Measurements from ENCODE around the gene CHRNA9. TPM values are rescaled to one million over a fixed set of nuclear protein-coding genes. Genes with fewer than 3 reads are reported as not detected.

CHRNA9 gene
- total and polyA plus RNA-seq, 7 experiments from 2014 or later: 0.30 to 1.1 (median 0.39) TPM; not detected in 3

DNA sequence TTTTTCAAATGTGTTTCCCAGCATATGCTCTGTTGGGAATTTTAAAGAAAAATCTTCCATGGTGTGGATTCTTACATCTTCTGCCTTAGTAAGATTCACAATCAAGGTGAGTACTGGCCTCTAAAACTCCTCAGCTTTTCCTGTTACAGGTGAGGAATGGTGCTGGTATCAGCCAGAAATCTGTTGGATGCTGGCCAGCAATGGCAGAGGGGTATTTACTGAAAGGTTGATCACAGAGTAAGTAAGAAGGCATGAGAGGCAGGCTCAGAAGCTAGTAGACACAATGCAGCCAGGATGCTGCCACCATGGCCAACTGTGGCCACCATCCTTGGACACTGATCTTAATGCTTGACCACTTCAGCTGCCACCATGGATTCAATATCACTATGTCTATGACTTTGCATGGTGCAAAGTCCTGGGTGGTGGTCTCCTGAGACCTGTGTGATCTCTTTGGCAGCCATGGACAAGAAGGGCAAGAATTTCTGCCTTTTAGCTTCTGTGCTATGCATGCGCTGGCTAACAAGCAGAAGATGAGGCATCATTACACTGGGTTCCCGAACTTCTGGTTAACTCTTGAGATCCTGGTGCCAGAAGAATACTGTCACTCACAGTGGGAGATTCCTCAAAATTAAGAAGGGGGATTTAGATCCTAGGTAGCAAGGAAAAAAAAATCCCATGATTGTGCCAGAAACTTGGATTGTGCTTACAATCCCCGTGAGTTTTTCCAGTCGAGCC, 60.2 kb downstream of the CHRNA9 start:
- H3K9me3 ChIP-seq (ENCODE audit: control insufficient read depth in 2 of 3, low read length in 3 of 3): no peaks in the 10 kb centered on the region
- Mint-ChIP-seq H3K4me3 (no peak overlapping the region), H3K4me1 (no peaks in the 10 kb centered on the region), H3K27me3 (peaks cover 0 to 4% (median 0%) of the 10 kb centered on the region in 5 donors), H3K36me3 (no peaks in the 10 kb centered on the region), H3K9me3 (peaks cover 0 to 2% (median 0%) of the 10 kb centered on the region in 11 donors), H3K27ac (no peak overlapping the region)
- no peaks in the 10 kb centered on the region for H3K27me3 ChIP-seq (ENCODE audit: control insufficient read depth in 2 of 2, insufficient read depth in 2 of 2, low read length in 2 of 2)
- ChIA-PET POLR2A (no interaction called here), CTCF (no interaction called here)
- ATAC-seq (no peak), DNase-seq (no peak)
- no peaks in the 10 kb centered on the region for H3K36me3 ChIP-seq (ENCODE audit: control insufficient read depth in 2 of 3, insufficient read depth in 3 of 3, low read length in 3 of 3)
- H3K4me3 ChIP-seq (ENCODE audit: low read length): no peak overlapping the region
- no peak overlapping the region for H3K27ac ChIP-seq (ENCODE audit: low read depth, low read length)
- intact Hi-C loops (cut with micrococcal nuclease): no loop called here
- no peaks in the 10 kb centered on the region for H3K4me1 ChIP-seq (ENCODE audit: control insufficient read depth in 2 of 2, insufficient read depth in 2 of 2, low read length in 2 of 2)

DNA sequence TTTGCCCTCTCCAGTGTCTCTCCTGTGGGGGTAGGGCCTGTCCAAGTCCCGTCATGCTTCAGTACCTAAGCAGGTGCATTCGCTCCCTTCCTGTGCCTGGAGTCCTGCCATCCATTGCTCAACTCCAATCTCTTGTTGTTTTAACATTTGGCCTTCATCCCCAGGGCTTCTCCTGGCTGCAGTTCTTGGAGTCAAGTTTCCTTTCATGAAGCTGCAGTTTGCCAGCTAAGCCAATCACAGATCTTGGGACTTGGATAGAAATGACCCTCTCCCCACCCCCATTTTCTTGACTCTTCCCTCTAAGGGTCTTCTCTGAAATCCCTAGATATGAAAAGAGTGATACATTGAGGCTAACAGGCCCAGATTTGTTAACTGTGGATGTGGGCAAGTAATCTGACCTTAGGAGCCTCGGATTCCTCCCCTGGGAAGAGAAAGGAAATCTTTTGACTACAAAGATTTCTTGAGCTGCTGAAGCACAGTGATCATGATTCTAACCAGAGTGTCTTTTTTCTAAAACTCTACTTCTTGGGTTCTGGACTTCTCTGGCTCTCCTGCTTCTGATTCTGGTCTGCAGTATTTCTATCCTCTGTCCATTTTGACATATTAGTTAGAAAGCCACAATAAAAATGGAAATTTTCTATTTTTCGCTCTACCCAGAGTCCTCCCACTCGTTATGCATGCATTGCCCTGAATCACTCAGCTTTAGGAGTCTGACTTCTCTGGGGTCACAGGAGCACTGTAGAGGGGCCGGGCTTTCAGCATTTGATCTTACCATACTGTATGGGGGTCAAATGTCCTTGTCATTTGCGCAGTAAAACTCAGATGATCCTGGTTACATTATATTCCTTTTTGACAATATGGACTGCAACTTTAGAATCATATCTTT, 61.0 kb downstream of the CHRNA9 start:
- Histone ChIP-seq H3K9me3 (ENCODE audit: control insufficient read depth in 2 of 3, low read length in 3 of 3) (no peaks in the 10 kb centered on the region), H3K27me3 (ENCODE audit: control insufficient read depth in 2 of 2, insufficient read depth in 2 of 2, low read length in 2 of 2) (no peaks in the 10 kb centered on the region), H3K36me3 (ENCODE audit: control insufficient read depth in 2 of 3, insufficient read depth in 3 of 3, low read length in 3 of 3) (no peaks in the 10 kb centered on the region), H3K4me3 (ENCODE audit: low read length) (no peak overlapping the region), H3K27ac (ENCODE audit: low read depth, low read length) (no peak overlapping the region), H3K4me1 (ENCODE audit: control insufficient read depth in 2 of 2, insufficient read depth in 2 of 2, low read length in 2 of 2) (no peaks in the 10 kb centered on the region)
- no peaks in the 10 kb centered on the region for H3K36me3 Mint-ChIP-seq
- H3K4me3 Mint-ChIP-seq: no peak overlapping the region
- intact Hi-C loops (cut with micrococcal nuclease): no loop called here
- CTCF ChIA-PET: no interaction called here
- H3K9me3 Mint-ChIP-seq: peaks cover 0 to 2% (median 0%) of the 10 kb centered on the region in 11 donors
- POLR2A ChIA-PET: no interaction called here
- ATAC-seq (no peak), DNase-seq (no peak)
- no peaks in the 10 kb centered on the region for H3K4me1 Mint-ChIP-seq
- peaks cover 0 to 4% (median 0%) of the 10 kb centered on the region in 5 donors for H3K27me3 Mint-ChIP-seq
- H3K27ac Mint-ChIP-seq: peak overlapping the region in 1 of 9 donors; percentile 25

DNA sequence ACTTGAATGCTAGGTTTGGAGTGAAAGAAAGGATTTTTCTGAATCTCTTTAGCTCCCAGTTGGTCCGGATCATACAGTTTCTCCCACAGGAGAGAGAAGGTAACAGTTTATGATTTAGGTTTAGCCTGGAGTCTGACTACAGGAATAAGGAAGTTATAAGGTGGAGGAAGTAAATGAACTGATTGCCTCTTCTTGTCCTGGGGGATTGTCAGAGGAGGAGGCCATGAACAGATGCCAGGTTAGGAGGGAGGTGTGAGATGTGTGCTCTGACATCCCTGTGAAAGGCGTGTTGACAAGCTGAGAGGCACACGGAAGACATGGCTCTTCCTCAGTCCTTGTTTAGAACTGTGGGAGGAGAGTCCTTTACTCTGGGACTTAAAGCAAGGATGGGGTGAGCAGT, 64.4 kb downstream of the CHRNA9 start:
- H3K36me3 Mint-ChIP-seq: peaks cover 0 to 1% (median 0%) of the 10 kb centered on the region in 5 donors
- Histone ChIP-seq H3K27me3 (ENCODE audit: control insufficient read depth in 2 of 2, insufficient read depth in 2 of 2, low read length in 2 of 2) (no peaks in the 10 kb centered on the region), H3K36me3 (ENCODE audit: control insufficient read depth in 2 of 3, insufficient read depth in 3 of 3, low read length in 3 of 3) (no peaks in the 10 kb centered on the region), H3K4me1 (ENCODE audit: control insufficient read depth in 2 of 2, insufficient read depth in 2 of 2, low read length in 2 of 2) (no peaks in the 10 kb centered on the region), H3K9me3 (ENCODE audit: control insufficient read depth in 2 of 3, low read length in 3 of 3) (no peaks in the 10 kb centered on the region), H3K27ac (ENCODE audit: low read depth, low read length) (no peak overlapping the region), H3K4me3 (ENCODE audit: low read length) (no peak overlapping the region)
- H3K4me1 Mint-ChIP-seq: peaks cover 0 to 2% (median 0%) of the 10 kb centered on the region in 7 donors
- ChIA-PET CTCF (interaction anchor here (1.1 kb wide), 1 partner anchor 8 kb away, joined by 3 read pairs; no protein-coding TSS in a partner anchor), POLR2A (no interaction called here)
- DNase-seq (no peak), ATAC-seq (no peak)
- no peak overlapping the region for H3K27ac Mint-ChIP-seq
- peaks cover 0 to 2% (median 0%) of the 10 kb centered on the region in 11 donors for H3K9me3 Mint-ChIP-seq
- H3K4me3 Mint-ChIP-seq: no peak overlapping the region
- H3K27me3 Mint-ChIP-seq: no peaks in the 10 kb centered on the region
- intact Hi-C loops (cut with micrococcal nuclease): no loop called here

DNA sequence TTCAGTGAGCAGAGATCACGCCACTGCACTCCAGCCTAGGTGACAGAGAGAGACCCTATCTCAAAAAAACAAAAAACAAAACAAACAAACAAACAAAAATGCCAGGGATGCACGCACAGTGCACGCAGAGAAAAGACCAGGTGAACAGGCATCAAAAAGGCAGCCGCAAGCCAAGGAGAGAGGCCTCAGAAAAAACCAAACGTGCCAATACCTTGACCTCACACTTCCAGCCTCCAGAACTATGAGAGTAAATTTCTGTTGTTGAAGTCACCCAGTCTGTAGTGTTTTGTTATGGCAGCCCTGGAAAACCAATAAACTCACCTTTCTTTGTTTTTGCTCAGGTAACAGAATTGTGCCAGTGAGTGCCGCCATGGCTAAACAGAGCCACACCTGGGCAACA, 66.0 kb downstream of the CHRNA9 start:
- Histone ChIP-seq H3K36me3 (ENCODE audit: control insufficient read depth in 2 of 3, insufficient read depth in 3 of 3, low read length in 3 of 3) (no peaks in the 10 kb centered on the region), H3K4me1 (ENCODE audit: control insufficient read depth in 2 of 2, insufficient read depth in 2 of 2, low read length in 2 of 2) (no peaks in the 10 kb centered on the region), H3K27me3 (ENCODE audit: control insufficient read depth in 2 of 2, insufficient read depth in 2 of 2, low read length in 2 of 2) (no peaks in the 10 kb centered on the region), H3K4me3 (ENCODE audit: low read length) (no peak overlapping the region), H3K27ac (ENCODE audit: low read depth, low read length) (no peak overlapping the region), H3K9me3 (ENCODE audit: control insufficient read depth in 2 of 3, low read length in 3 of 3) (no peaks in the 10 kb centered on the region)
- Mint-ChIP-seq H3K9me3 (peaks cover 0 to 9% (median 2%) of the 10 kb centered on the region in 11 donors), H3K4me3 (no peak overlapping the region), H3K27ac (peak overlapping the region in 1 of 9 donors; percentile 6), H3K36me3 (peaks cover 3 to 6% (median 5%) of the 10 kb centered on the region in 5 donors), H3K4me1 (peaks cover 0 to 2% (median 0%) of the 10 kb centered on the region in 7 donors), H3K27me3 (no peaks in the 10 kb centered on the region)
- DNase-seq (no peak), ATAC-seq (no peak)
- CTCF ChIA-PET: no interaction called here
- intact Hi-C loops (cut with micrococcal nuclease): no loop called here
- POLR2A ChIA-PET: no interaction called here

DNA sequence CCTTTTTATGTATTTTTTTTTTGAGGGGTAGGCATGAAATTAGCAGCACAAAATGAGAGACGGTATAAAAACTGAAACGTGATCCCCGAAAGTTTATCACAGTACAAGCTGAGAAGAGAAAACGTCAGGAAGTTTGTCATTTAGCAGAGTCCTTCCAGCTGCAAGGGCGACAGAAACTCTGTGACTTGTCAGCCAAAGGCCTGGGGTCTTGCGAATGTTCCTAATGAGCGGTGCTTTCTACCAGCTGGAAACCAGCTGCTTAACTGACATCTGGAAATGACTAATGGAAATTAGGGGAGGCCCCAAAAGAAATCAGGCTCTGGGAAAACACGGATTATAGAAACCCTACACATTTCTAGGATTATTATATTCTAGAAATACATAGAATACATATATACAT, 66.5 kb downstream of the CHRNA9 start:
- Mint-ChIP-seq H3K36me3 (peaks cover 3 to 9% (median 5%) of the 10 kb centered on the region in 5 donors), H3K4me1 (peaks cover 0 to 2% (median 0%) of the 10 kb centered on the region in 7 donors), H3K4me3 (no peak overlapping the region), H3K27me3 (no peaks in the 10 kb centered on the region), H3K27ac (no peak overlapping the region), H3K9me3 (peaks cover 0 to 14% (median 3%) of the 10 kb centered on the region in 11 donors)
- H3K36me3 ChIP-seq (ENCODE audit: control insufficient read depth in 2 of 3, insufficient read depth in 3 of 3, low read length in 3 of 3): no peaks in the 10 kb centered on the region
- no peaks in the 10 kb centered on the region for H3K4me1 ChIP-seq (ENCODE audit: control insufficient read depth in 2 of 2, insufficient read depth in 2 of 2, low read length in 2 of 2)
- POLR2A ChIA-PET: no interaction called here
- ATAC-seq (no peak), DNase-seq (no peak)
- CTCF ChIA-PET: no interaction called here
- no peaks in the 10 kb centered on the region for H3K27me3 ChIP-seq (ENCODE audit: control insufficient read depth in 2 of 2, insufficient read depth in 2 of 2, low read length in 2 of 2)
- no peak overlapping the region for H3K27ac ChIP-seq (ENCODE audit: low read depth, low read length)
- peaks cover 0 to under 1% (median 0%) of the 10 kb centered on the region in 3 experiments for H3K9me3 ChIP-seq (ENCODE audit: control insufficient read depth in 2 of 3, low read length in 3 of 3)
- intact Hi-C loops (cut with micrococcal nuclease): no loop called here
- H3K4me3 ChIP-seq (ENCODE audit: low read length): no peak overlapping the region

DNA sequence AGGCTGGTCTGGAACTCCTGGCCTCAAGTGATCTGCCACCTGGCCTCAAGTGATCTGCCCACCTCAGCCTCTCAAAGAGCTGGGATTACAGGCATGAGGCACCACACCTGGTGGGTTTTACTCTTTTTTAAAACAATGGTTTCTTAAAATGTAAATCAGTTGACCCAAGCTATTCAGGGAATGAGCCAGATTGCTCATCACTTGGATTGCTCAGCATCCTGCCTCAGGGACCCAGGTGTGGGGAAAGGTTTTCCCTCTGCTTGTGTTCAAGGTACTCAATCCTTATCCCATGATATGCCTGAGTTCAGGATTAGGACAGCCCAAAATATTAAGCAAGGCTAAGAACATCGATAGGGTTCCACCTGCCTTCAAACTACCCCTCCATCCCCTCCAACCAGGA, 67.4 kb downstream of the CHRNA9 start:
- H3K4me1 Mint-ChIP-seq: peaks cover 0 to 2% (median 0%) of the 10 kb centered on the region in 7 donors
- Histone ChIP-seq H3K9me3 (ENCODE audit: control insufficient read depth in 2 of 3, low read length in 3 of 3) (peaks cover 0 to 4% (median 0%) of the 10 kb centered on the region in 3 experiments), H3K4me3 (ENCODE audit: low read length) (no peak overlapping the region), H3K27ac (ENCODE audit: low read depth, low read length) (no peak overlapping the region), H3K27me3 (ENCODE audit: control insufficient read depth in 2 of 2, insufficient read depth in 2 of 2, low read length in 2 of 2) (no peaks in the 10 kb centered on the region), H3K4me1 (ENCODE audit: control insufficient read depth in 2 of 2, insufficient read depth in 2 of 2, low read length in 2 of 2) (no peaks in the 10 kb centered on the region), H3K36me3 (ENCODE audit: control insufficient read depth in 2 of 3, insufficient read depth in 3 of 3, low read length in 3 of 3) (no peaks in the 10 kb centered on the region)
- peak overlapping the region in 1 of 9 donors; percentile 17 for H3K27ac Mint-ChIP-seq
- ATAC-seq (no peak), DNase-seq (no peak)
- ChIA-PET POLR2A (no interaction called here), CTCF (no interaction called here)
- peaks cover 3 to 14% (median 10%) of the 10 kb centered on the region in 5 donors for H3K36me3 Mint-ChIP-seq
- intact Hi-C loops (cut with micrococcal nuclease): no loop called here
- no peaks in the 10 kb centered on the region for H3K27me3 Mint-ChIP-seq
- H3K9me3 Mint-ChIP-seq: peaks cover 3 to 21% (median 7%) of the 10 kb centered on the region in 11 donors
- H3K4me3 Mint-ChIP-seq: no peak overlapping the region
